Kidney (tissue), 22 donors: ENCODE measurements around the gene MTMR10. TPM values are rescaled to one million over a fixed set of nuclear protein-coding genes. Genes with fewer than 3 reads are reported as not detected.

Experiments used
- DNase-seq, 5 donors: peaks; one replicate each; pipeline ENCODE4 v3.0.0-alpha.2; 2013 to 2020
- FAIRE-seq: peaks from 2 replicates; lab custom pipeline; 2012; peaks lifted over from hg19 to GRCh38; lab: Jason Lieb, UNC
- H3K27ac ChIP-seq, 2 donors: one replicate each; pipeline ENCODE4 v1.7.0; 2013; ENCODE audit warnings: low read depth in 2 of 2, low read length in 2 of 2, inconsistent platforms in 1 of 2
- H3K27me3 ChIP-seq: one replicate; pipeline ENCODE4 v1.7.1; 2013; ENCODE audit warnings: low read length, inconsistent platforms; ENCODE audit not compliant: control insufficient read depth, insufficient read depth
- H3K36me3 ChIP-seq, 3 donors: one replicate each; pipeline versions ENCODE4 v1.7.0 to v1.7.1; 2013; ENCODE audit warnings: low read length in 3 of 3, control low read depth in 1 of 3, inconsistent platforms in 1 of 3; ENCODE audit not compliant: insufficient read depth in 3 of 3, control insufficient read depth in 2 of 3
- H3K4me1 ChIP-seq, 3 donors: one replicate each; pipeline versions ENCODE4 v1.7.0 to v1.7.1; 2013; ENCODE audit warnings: low read length in 3 of 3, inconsistent platforms in 1 of 3, low read depth in 1 of 3; ENCODE audit not compliant: control insufficient read depth in 2 of 3, insufficient read depth in 2 of 3
- H3K4me3 ChIP-seq, 3 donors: one replicate each; pipeline versions ENCODE4 v1.7.0 to v1.8.1; 2013; ENCODE audit warnings: low read length in 3 of 3, control low read depth in 1 of 3, inconsistent platforms in 1 of 3
- H3K9ac ChIP-seq, 3 donors: one replicate each; pipeline versions ENCODE4 v1.7.0 to v1.7.1; 2013; ENCODE audit warnings: low read length in 3 of 3, control low read depth in 1 of 3, inconsistent platforms in 1 of 3
- H3K9me3 ChIP-seq, 3 donors: one replicate each; pipeline versions ENCODE4 v1.7.0 to v1.7.1; 2013; ENCODE audit warnings: low read length in 3 of 3, control low read depth in 1 of 3, inconsistent platforms in 1 of 3; ENCODE audit not compliant: control insufficient read depth in 2 of 3, insufficient read depth in 1 of 3
- CTCF ChIP-seq: IDR thresholded peaks from 3 replicates; pipeline ENCODE4 v1.5.1; 2012; ENCODE audit warnings: mild to moderate bottlenecking, moderate library complexity, borderline replicate concordance; ENCODE audit not compliant: insufficient read depth; ENCODE audit errors: extremely low read depth
- intact Hi-C: fragments of 100-400 bp; cut with DNase I; formaldehyde crosslinking; loops from one replicate; pipeline ENCODE4 v1.11.1; 2022
- long read RNA-seq, 10 donors: library from polyadenylated mRNA in 1 of 10; unstranded in 1 of 10; transcript quantifications; one replicate each; pipeline ENCODE4 v2.0.0 and lab custom pipeline, GENCODE V29; 2021 to 2026
- polyA plus RNA-seq: library from polyadenylated mRNA; stranded (reverse); fragments of 350-450 nt; fragmentation: Illumina TruSeq; extraction: RNeasy Lipid Tissue Mini Kit (QIAGEN cat#74804); gene quantifications from one replicate; pipeline ENCODE4 v1.2.3, GENCODE V29; 2014; ENCODE audit warnings: low read depth, low replicate concordance; ENCODE audit not compliant: insufficient read depth
- total RNA-seq: library from RNA; stranded (reverse); fragmentation: NEBNext Ultra II Directional; extraction: Animal tissue kit (Norgen Biotek cat#: 25700); gene quantifications from one replicate; pipeline ENCODE4 v1.2.1, GENCODE V29; 2021
- donor health status: control.
- donor health status: control.
- donor health status: control.
- donor health status: control.
- donor health status: control.
- donor health status: DM: yes; HTN: yes; CAD: no.
- donor health status: Normal renal cell carcinoma (clear cell type).

The MTMR10 gene
- 70.4 TPM for total RNA-seq
- polyA plus RNA-seq: 26.2 TPM
- long read RNA-seq, donor 1, full-length matches to known transcripts: 2 of 2 reads
- long read RNA-seq, donor 1, partial matches to known transcripts: 0 of 2 reads
- long read RNA-seq, donor 1, other reads (novel, unspliced or antisense): 0 of 2 reads
- long read RNA-seq, donor 2, full-length matches to known transcripts: 3 of 3 reads
- long read RNA-seq, donor 2, partial matches to known transcripts: 0 of 3 reads
- long read RNA-seq, donor 2, other reads (novel, unspliced or antisense): 0 of 3 reads
- long read RNA-seq, donor 3, full-length matches to known transcripts: 4 of 4 reads
- long read RNA-seq, donor 3, partial matches to known transcripts: 0 of 4 reads
- long read RNA-seq, donor 3, other reads (novel, unspliced or antisense): 0 of 4 reads
- long read RNA-seq, donor 4, full-length matches to known transcripts: 2 of 2 reads
- long read RNA-seq, donor 4, partial matches to known transcripts: 0 of 2 reads
- long read RNA-seq, donor 4, other reads (novel, unspliced or antisense): 0 of 2 reads
- long read RNA-seq, donor 5: 0 reads
- long read RNA-seq, donor 6, full-length matches to known transcripts: 1 of 1 reads
- long read RNA-seq, donor 6, partial matches to known transcripts: 0 of 1 reads
- long read RNA-seq, donor 6, other reads (novel, unspliced or antisense): 0 of 1 reads
- long read RNA-seq, donor 7, full-length matches to known transcripts: 12 of 29 reads
- long read RNA-seq, donor 7, partial matches to known transcripts: 1 of 29 reads
- long read RNA-seq, donor 7, other reads (novel, unspliced or antisense): 16 of 29 reads
- long read RNA-seq, donor 8: 0 reads
- long read RNA-seq, donor 9, full-length matches to known transcripts: 3 of 3 reads
- long read RNA-seq, donor 9, partial matches to known transcripts: 0 of 3 reads
- long read RNA-seq, donor 9, other reads (novel, unspliced or antisense): 0 of 3 reads
- long read RNA-seq, donor 10, partial matches to known transcripts: 0 of 1 reads
- long read RNA-seq, donor 10, other reads (novel, unspliced or antisense): 0 of 1 reads

GRCh38 chr15:30991255-30992235 is at the start of gene MTMR10:
Gene MTMR10, minus strand, starts transcription at chr15:30991628. Its CDS starts 122 bp downstream, at chr15:30991506.
- H3K9me3 ChIP-seq: no peaks in the 10 kb centered on the region
- peaks cover 0 to 3% (median 0%) of the 10 kb centered on the region in 3 donors for H3K36me3 ChIP-seq
- peaks cover 0 to 12% (median 12%) of the 10 kb centered on the region in 3 donors for H3K4me1 ChIP-seq
- no peak for FAIRE-seq
- intact Hi-C loops: no loop called here
- H3K27me3 ChIP-seq: no peaks in the 10 kb centered on the region
- peak within 1 kb of the TSS; percentile 88 to 98 (median 88) for H3K4me3 ChIP-seq
- H3K9ac ChIP-seq: peak within 1 kb of the TSS; percentile 84 to 98 (median 95)
- TF ChIP-seq CTCF: no peak
- peak; percentile 83 to 93 (median 87) for DNase-seq
- H3K27ac ChIP-seq: peak within 1 kb of the TSS; percentile 90 to 97

GRCh38 chr15:31040611-31041010 is 49.2 kb upstream of the MTMR10 start:
- intact Hi-C loops: no loop called here
- no peak for TF ChIP-seq CTCF

GRCh38 chr15:31039961-31040360 is 48.5 kb upstream of the MTMR10 start:
- Histone ChIP-seq H3K27ac (no peak overlapping the region), H3K4me3 (no peak overlapping the region), H3K27me3 (no peaks in the 10 kb centered on the region), H3K9ac (no peak overlapping the region), H3K9me3 (no peaks in the 10 kb centered on the region), H3K36me3 (no peaks in the 10 kb centered on the region), H3K4me1 (no peaks in the 10 kb centered on the region)
- intact Hi-C loops: no loop called here
- FAIRE-seq (no peak), DNase-seq (no peak)
- TF ChIP-seq CTCF: no peak

More at GRCh38 chr15:31040611-31041010, 49.2 kb upstream of the MTMR10 start:
- DNase-seq: no peak
- Histone ChIP-seq H3K36me3 (no peaks in the 10 kb centered on the region), H3K4me3 (no peak overlapping the region), H3K4me1 (no peaks in the 10 kb centered on the region), H3K27me3 (no peaks in the 10 kb centered on the region), H3K27ac (no peak overlapping the region), H3K9me3 (no peaks in the 10 kb centered on the region), H3K9ac (no peak overlapping the region)
- no peak for FAIRE-seq
